ENCODE results near the gene COL5A3. TPM values are rescaled to one million over a fixed set of nuclear protein-coding genes. Genes with fewer than 3 reads are reported as not detected.

Gene COL5A3
- total and polyA plus RNA-seq, 7 donors: 0.46 to 19.9 (median 7.3) TPM

- DNase-seq: no peak
- H3K27ac ChIP-seq: no peak overlapping the region
- H3K4me1 ChIP-seq: no peaks in the 10 kb centered on the region
- no peaks in the 10 kb centered on the region for H3K9me3 ChIP-seq
- 57 to 78% methylated on average over 8 of the region's 8 CpGs for WGBS, 2 donors
- intact Hi-C loops (cut with DNase I): no loop called here
- no peak overlapping the region for H3K4me3 ChIP-seq
- TF ChIP-seq POLR2AphosphoS5 (IDR thresholded peaks at IDR 0.05): no peak
- TF ChIP-seq CTCF (IDR thresholded peaks at IDR 0.05): no peak
- TF ChIP-seq POLR2A (IDR thresholded peaks at IDR 0.05): no peak
- TF ChIP-seq EP300 (IDR thresholded peaks at IDR 0.05): no peak
- peaks cover 0 to 13% (median 0%) of the 10 kb centered on the region in 4 donors for H3K36me3 ChIP-seq
- peaks cover 0 to 44% (median 7%) of the 10 kb centered on the region in 3 donors for H3K27me3 ChIP-seq
Measured at GRCh38 chr19:9968820-9969687, 41.2 kb downstream of the COL5A3 start.

GRCh38 chr19:9967326-9967725 is 43.0 kb downstream of the COL5A3 start:
- no peak for DNase-seq
- TF ChIP-seq CTCF (IDR thresholded peaks at IDR 0.05) (no peak), EP300 (IDR thresholded peaks at IDR 0.05) (no peak), POLR2A (IDR thresholded peaks at IDR 0.05) (no peak), POLR2AphosphoS5 (IDR thresholded peaks at IDR 0.05) (no peak)
- peaks cover 0 to 45% (median 7%) of the 10 kb centered on the region in 3 donors for H3K27me3 ChIP-seq
- peaks cover 0 to 10% (median 0%) of the 10 kb centered on the region in 4 donors for H3K36me3 ChIP-seq
- no peaks in the 10 kb centered on the region for H3K4me1 ChIP-seq
- H3K4me3 ChIP-seq: no peak overlapping the region
- intact Hi-C loops (cut with DNase I): no loop called here
- no peaks in the 10 kb centered on the region for H3K9me3 ChIP-seq
- H3K27ac ChIP-seq: no peak overlapping the region
- 52 to 58% methylated on average over 4 of the region's 4 CpGs for WGBS, 2 donors

- intact Hi-C loops (cut with DNase I): no loop called here
- Histone ChIP-seq H3K27me3 (peaks cover 0 to 45% (median 7%) of the 10 kb centered on the region in 3 donors), H3K36me3 (peaks cover 0 to 10% (median 0%) of the 10 kb centered on the region in 4 donors), H3K9me3 (no peaks in the 10 kb centered on the region), H3K4me3 (no peak overlapping the region), H3K4me1 (no peaks in the 10 kb centered on the region), H3K27ac (no peak overlapping the region)
- DNase-seq: no peak
- WGBS, 2 donors: 17 to 21% methylated on average over 29 of the region's 29 CpGs
- TF ChIP-seq POLR2AphosphoS5 (IDR thresholded peaks at IDR 0.05) (no peak), CTCF (IDR thresholded peaks at IDR 0.05) (no peak), POLR2A (IDR thresholded peaks at IDR 0.05) (no peak), EP300 (IDR thresholded peaks at IDR 0.05) (no peak)
Measured at GRCh38 chr19:9966448-9966847, 43.9 kb downstream of the COL5A3 start.

- H3K4me3 ChIP-seq: no peak overlapping the region
- no peak for DNase-seq
- no peaks in the 10 kb centered on the region for H3K4me1 ChIP-seq
- no peaks in the 10 kb centered on the region for H3K9me3 ChIP-seq
- peaks cover 0 to 46% (median 7%) of the 10 kb centered on the region in 3 donors for H3K27me3 ChIP-seq
- TF ChIP-seq POLR2A (IDR thresholded peaks at IDR 0.05) (no peak), POLR2AphosphoS5 (IDR thresholded peaks at IDR 0.05) (no peak), CTCF (IDR thresholded peaks at IDR 0.05) (no peak), EP300 (IDR thresholded peaks at IDR 0.05) (no peak)
- no peak overlapping the region for H3K27ac ChIP-seq
- 45% methylated on average over 14 of the region's 14 CpGs for WGBS, 2 donors
- H3K36me3 ChIP-seq: peaks cover 0 to 10% (median 0%) of the 10 kb centered on the region in 4 donors
- intact Hi-C loops (cut with DNase I): no loop called here
Measured at GRCh38 chr19:9966024-9966423, 44.3 kb downstream of the COL5A3 start.

All from sigmoid colon (tissue), 7 donors.